GM10248 (cell line): ENCODE data around the gene STX1B.

ENCODE experiments used
- CTCF ChIA-PET: fragments of 300-600 bp; sonication (Branson Sonifier 250); formaldehyde crosslinking; extraction: SDS; loops from one replicate; lab custom pipeline; 2021; ENCODE audit warnings: antibody characterized with exemption; lab: Yijun Ruan, JAX
- POLR2A ChIA-PET: fragments of 350-650 bp; sonication (Branson Sonifier 250); formaldehyde crosslinking; extraction: SDS; loops from one replicate; lab custom pipeline; 2020; ENCODE audit warnings: antibody characterized with exemption; lab: Yijun Ruan, JAX
- DNase-seq: peaks from one replicate; pipeline ENCODE4 v3.0.0; 2012; ENCODE audit errors: extremely low spot score
- CTCF ChIP-seq: IDR thresholded peaks from 2 replicates; pipeline ENCODE4 v1.5.1; 2012; ENCODE audit warnings: mild to moderate bottlenecking, low read depth; ENCODE audit errors: extremely low read depth, missing control alignments, control extremely low read depth

Gene STX1B

GRCh38 chr16:31004658-31005057 lies 5.8 kb downstream of the STX1B start:
- ChIA-PET CTCF (no interaction called here), POLR2A (no interaction called here)
- no peak for DNase-seq
- no peak for TF ChIP-seq CTCF

- CTCF ChIA-PET, result interaction anchor here (1.4 to 2.0 kb wide), 2 partner anchors 11 to 25 kb away, joined by 3 to 7 read pairs; no protein-coding TSS in a partner anchor
- no peak for DNase-seq
- no peak for TF ChIP-seq CTCF
- POLR2A ChIA-PET, result no interaction called here
Observed at GRCh38 chr16:31003744-31004143, 6.7 kb downstream of the STX1B start.

GRCh38 chr16:31002862-31003341 lies 7.5 kb downstream of the STX1B start:
- DNase-seq, result no peak
- ChIA-PET POLR2A (no interaction called here), CTCF (interaction anchor here (1.0 to 2.0 kb wide), 5 partner anchors 12 to 139 kb away, joined by 3 to 7 read pairs (median 5); partner anchors contain the start of gene HSD3B7)

GRCh38 chr16:31002250-31002700 lies 8.2 kb downstream of the STX1B start:
- ChIA-PET CTCF (interaction anchor here (1.0 to 2.0 kb wide), 4 partner anchors 13 to 140 kb away, joined by 4 to 7 read pairs (median 6); partner anchors contain the start of gene HSD3B7), POLR2A (interaction anchor here (0.5 kb wide), 1 partner anchor 21 kb away, joined by 3 read pairs; no protein-coding TSS in a partner anchor)
- DNase-seq, result no peak
- TF ChIP-seq CTCF, result no peak

More at GRCh38 chr16:31002862-31003341, 7.5 kb downstream of the STX1B start:
- TF ChIP-seq CTCF, result no peak

GRCh38 chr16:31001507-31002249 lies 8.8 kb downstream of the STX1B start:
- ChIA-PET POLR2A (interaction anchor here (0.5 kb wide), 1 partner anchor 21 kb away, joined by 3 read pairs; no protein-coding TSS in a partner anchor), CTCF (interaction anchor here (1.0 to 1.5 kb wide), 3 partner anchors 16 to 140 kb away, joined by 4 to 6 read pairs (median 5); partner anchors contain the start of gene HSD3B7)
- TF ChIP-seq CTCF, result no peak
- DNase-seq, result no peak

- ChIA-PET POLR2A (interaction anchor here (0.6 kb wide), 1 partner anchor 590 kb away, joined by 3 read pairs; no protein-coding TSS in a partner anchor), CTCF (interaction anchor here (2.1 to 3.2 kb wide), 2 partner anchors 16 to 22 kb away, joined by 6 to 27 read pairs; partner anchors contain the start of gene HSD3B7)
- DNase-seq, result no peak
- no peak for TF ChIP-seq CTCF
Observed at GRCh38 chr16:31000671-31001382, 9.6 kb downstream of the STX1B start.
